Measurements from ENCODE around the gene KLHL40. TPM values are rescaled to one million over a fixed set of nuclear protein-coding genes. Genes with fewer than 3 reads are reported as not detected.

Gene KLHL40
- total and polyA plus RNA-seq, 2 donors (not counting 1 experiment from before 2014, with no cell fraction given), result not detected

- 87% methylated on average over 10 of the region's 13 CpGs for WGBS (ENCODE audit: insufficient coverage)
- CTCF ChIA-PET, result no interaction called here
- intact Hi-C loops (cut with micrococcal nuclease), result no loop called here
Observed at GRCh38 chr3:42691816-42692666, 6.7 kb downstream of the KLHL40 start.

More at GRCh38 chr3:42691816-42692666, 6.7 kb downstream of the KLHL40 start:
- DNase-seq, result no peak
- Histone ChIP-seq H3K27me3 (replicated peaks in 1 of 4; ENCODE audit: control extremely low read depth in 1 of 4, control insufficient read depth in 3 of 4, insufficient read depth in 4 of 4, low read length in 3 of 4) (peaks cover 0 to 3% (median 0%) of the 10 kb centered on the region in 4 experiments), H3K4me2 (replicated peaks; ENCODE audit: low read depth, low read length, poor library complexity, severe bottlenecking) (no peak overlapping the region), H3K9ac (ENCODE audit: low read length) (no peak overlapping the region), H3K4me1 (ENCODE audit: control insufficient read depth in 2 of 2, insufficient read depth in 2 of 2, low read length in 2 of 2) (no peaks in the 10 kb centered on the region), H3K9me3 (ENCODE audit: control extremely low read depth in 1 of 3, control insufficient read depth in 2 of 3, insufficient read depth in 1 of 3, low read length in 2 of 3) (no peaks in the 10 kb centered on the region), H4K20me1 (ENCODE audit: control insufficient read depth, insufficient read depth, low read length, poor library complexity, severe bottlenecking) (no peaks in the 10 kb centered on the region), H3K79me2 (ENCODE audit: control insufficient read depth, insufficient read depth, low read length) (no peaks in the 10 kb centered on the region), H2AFZ (ENCODE audit: insufficient read depth, low read depth, low read length, poor library complexity, severe bottlenecking) (no peak overlapping the region), H3K36me3 (replicated peaks in 1 of 2; ENCODE audit: control extremely low read depth in 1 of 2, control insufficient read depth in 1 of 2, extremely low read depth in 1 of 2, insufficient read depth in 2 of 2, low read length in 1 of 2) (no peaks in the 10 kb centered on the region), H3K27ac (ENCODE audit: low read length in 2 of 2) (no peak overlapping the region), H3K4me3 (ENCODE audit: control extremely low read depth in 1 of 5, extremely low read depth in 1 of 5, insufficient read depth in 1 of 5, low read depth in 2 of 5, low read length in 4 of 5) (no peak overlapping the region)
- POLR2A ChIA-PET, result no interaction called here
- Mint-ChIP-seq H3K27ac (no peak overlapping the region), H3K4me1 (no peaks in the 10 kb centered on the region), H3K4me3 (no peak overlapping the region), H3K27me3 (peaks cover 6% of the 10 kb centered on the region), H3K9me3 (ENCODE audit: insufficient read depth) (no peaks in the 10 kb centered on the region)
- ATAC-seq (ENCODE audit: low read depth), result no peak
- no peak for TF ChIP-seq CTCF (IDR thresholded peaks at IDR 0.05)
- no peak for TF ChIP-seq EZH2 (IDR thresholded peaks at IDR 0.05; ENCODE audit: borderline replicate concordance, insufficient read depth, low read depth, low read length, poor library complexity, severe bottlenecking)

All from B cell (primary cell).